ENCODE data around the gene MYO9B.

DNA sequence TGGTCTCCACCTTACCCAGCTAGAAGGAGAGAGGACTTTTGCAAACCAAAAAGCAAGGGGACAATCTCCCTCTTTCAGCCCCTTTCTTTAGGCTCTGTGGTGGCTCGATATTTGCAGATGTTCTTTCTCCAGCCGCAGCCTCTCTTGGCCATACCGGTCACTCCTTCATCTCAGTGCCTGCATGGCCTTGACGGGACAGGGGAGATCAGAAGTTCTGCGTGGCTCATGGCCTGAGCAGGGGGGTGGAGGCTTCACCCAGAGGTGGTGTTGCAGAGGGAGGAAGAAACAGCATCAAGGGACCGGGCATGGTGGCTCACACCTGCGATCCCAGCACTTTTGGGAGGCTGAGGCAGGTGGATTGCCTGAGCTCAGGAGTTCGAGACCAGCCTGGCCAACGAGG, 53.2 kb downstream of the MYO9B start:
- no peak for TF ChIP-seq POLR2A (conservative IDR thresholded peaks at IDR 0.05)
- no peak for TF ChIP-seq BRCA1 (IDR thresholded peaks at IDR 0.05)
- TF ChIP-seq BRCA1 (CRISPR knock-in tag; IDR thresholded peaks at IDR 0.05): no peak
- TF ChIP-seq RNF2 (IDR thresholded peaks at IDR 0.05): no peak
- TF ChIP-seq SMC3 (conservative IDR thresholded peaks at IDR 0.05; ENCODE audit: insufficient read depth, low read depth, low read length): no peak
- no peak for TF ChIP-seq L3MBTL2 (IDR thresholded peaks at IDR 0.05)
- TF ChIP-seq COPS2 (conservative IDR thresholded peaks at IDR 0.05): no peak
- TF ChIP-seq CBX5 (IDR thresholded peaks at IDR 0.05; ENCODE audit: borderline replicate concordance, low read depth): no peak
- no peak for TF ChIP-seq POLR2G (IDR thresholded peaks at IDR 0.05; ENCODE audit: low read depth, low read length)
- no peak for TF ChIP-seq MXI1 (IDR thresholded peaks at IDR 0.05; ENCODE audit: low read depth, low read length)
